Measurements from ENCODE around the gene KDM4B. TPM values are rescaled to one million over a fixed set of nuclear protein-coding genes. Genes with fewer than 3 reads are reported as not detected.

Gene KDM4B
- total and polyA plus RNA-seq, 9 of the 15 experiments (the other 6 are each of a cell fraction or from before 2014, with no cell fraction given): 0.21 to 29.9 (median 7.3) TPM

GRCh38 chr19:5006201-5006600 lies 37.3 kb downstream of the KDM4B start (continued):
- TF ChIP-seq USF1 (CRISPR knock-in tag; IDR thresholded peaks at IDR 0.05): no peak
- peak; percentile 51 for TF ChIP-seq ARID1B (IDR thresholded peaks at IDR 0.05)
- TF ChIP-seq TBL1XR1 (IDR thresholded peaks at IDR 0.05; ENCODE audit: low read length in 2 of 2): no peak
- TF ChIP-seq CBX1 (IDR thresholded peaks at IDR 0.05; ENCODE audit: low read depth): no peak

- H3K4me3 ChIP-seq: no peak overlapping the region
- no peaks in the 10 kb centered on the region for H3K27me3 ChIP-seq (ENCODE audit: control insufficient read depth in 2 of 2, insufficient read depth in 2 of 2, low read length in 2 of 2)
- no peak overlapping the region for H2AFZ ChIP-seq (ENCODE audit: low read depth, low read length)
- no peaks in the 10 kb centered on the region; the same call in 2 of the 3 replicates for H3K36me3 ChIP-seq (ENCODE audit: control insufficient read depth, insufficient read depth, low read length)
- DNase-seq (ENCODE audit: extremely low read depth in 1 of 4, low spot score in 3 of 4): no peak
- intact Hi-C loops (cut with micrococcal nuclease) (no loop called here), in situ Hi-C loops (cut with MboI) (no loop called here)
- no peak for TF ChIP-seq ZBTB8A (IDR thresholded peaks at IDR 0.05; ENCODE audit: partially characterized antibody)
- TF ChIP-seq NR0B1 (IDR thresholded peaks at IDR 0.05; ENCODE audit: partially characterized antibody): no peak
- no peak for TF ChIP-seq CHCHD3 (CRISPR knock-in tag; IDR thresholded peaks at IDR 0.05)
- no peak for TF ChIP-seq MLLT1 (IDR thresholded peaks at IDR 0.05)
- no peak for TF ChIP-seq TCF7 (IDR thresholded peaks at IDR 0.05; ENCODE audit: borderline replicate concordance)
- no peak for TF ChIP-seq PHF21A (IDR thresholded peaks at IDR 0.05; ENCODE audit: borderline replicate concordance, low read depth)
- TF ChIP-seq RBM39 (optimal IDR thresholded peaks at IDR 0.05; ENCODE audit: low read depth, low read length): no peak
- TF ChIP-seq FOXM1 (IDR thresholded peaks at IDR 0.05; ENCODE audit: low read depth): no peak
- no peak for TF ChIP-seq FOXM1 (CRISPR knock-in tag; IDR thresholded peaks at IDR 0.05; ENCODE audit: low read depth)
- no peak for TF ChIP-seq HES1 (IDR thresholded peaks at IDR 0.05; ENCODE audit: low read depth)
- TF ChIP-seq ARID2 (IDR thresholded peaks at IDR 0.05): no peak
- no peak for TF ChIP-seq ZNF239 (CRISPR knock-in tag; IDR thresholded peaks at IDR 0.05)
- TF ChIP-seq MAFF (IDR thresholded peaks at IDR 0.05; ENCODE audit: low read length): no peak
- FAIRE-seq: no peak
- H4K20me1 ChIP-seq (replicated peaks; ENCODE audit: control insufficient read depth, insufficient read depth, low read length): peaks cover 14% of the 10 kb centered on the region; the same call in 1 of the 2 replicates
- H3K4me1 ChIP-seq (replicated peaks in 1 of 2; ENCODE audit: control insufficient read depth in 2 of 2, insufficient read depth in 2 of 2, low read length in 2 of 2): peaks cover 0 to 20% of the 10 kb centered on the region in 2 experiments; a peak in 2 of 5 replicates
- H3K9ac ChIP-seq (ENCODE audit: insufficient read depth in 1 of 2, low read depth in 2 of 2, low read length in 2 of 2): no peak overlapping the region
- POLR2A ChIA-PET: interaction anchor here (0.7 kb wide), 1 partner anchor 18 kb away, joined by 3 read pairs; no protein-coding TSS in a partner anchor
- CTCF ChIA-PET (ENCODE audit: low intra/inter-chr PET ratio): no interaction called here
- H3K4me2 ChIP-seq (ENCODE audit: insufficient read depth, low read length): no peak overlapping the region
- WGBS (ENCODE audit: insufficient coverage, low coverage, missing lambda C conversion rate): 77% methylated on average over 11 of the region's 13 CpGs
- peaks cover 79% of the 10 kb centered on the region for H3K79me2 ChIP-seq (ENCODE audit: control insufficient read depth, insufficient read depth, low read length)
- no peak overlapping the region for H3K27ac ChIP-seq (ENCODE audit: extremely low read depth, low read depth, low read length)
- ATAC-seq: no peak
- peaks cover 10% of the 10 kb centered on the region for H3K9me1 ChIP-seq (ENCODE audit: control insufficient read depth, insufficient read depth, low read length)
- H3K9me3 ChIP-seq (replicated peaks; ENCODE audit: control insufficient read depth, insufficient read depth, low read depth, low read length): no peaks in the 10 kb centered on the region
- no TSS peak for BruUV-seq (replicated peaks)
Measured at GRCh38 chr19:5006821-5007220, 37.9 kb downstream of the KDM4B start.
